Activated CD4-positive, alpha-beta T cell treated with anti-CD3 and anti-CD28 coated beads for 1 hour (primary cell): ENCODE data around the gene ILKAP.

Source experiments
- DNase-seq: peaks from one replicate; pipeline ENCODE4 v3.0.0-alpha.2; 2020

The ILKAP gene

GRCh38 chr2:238121511-238122286 is 81.8 kb downstream of the ILKAP start:
- no peak for DNase-seq

GRCh38 chr2:238120463-238121298 is 82.8 kb downstream of the ILKAP start:
- no peak for DNase-seq
